ENCODE data around the gene HEMGN.

DNA sequence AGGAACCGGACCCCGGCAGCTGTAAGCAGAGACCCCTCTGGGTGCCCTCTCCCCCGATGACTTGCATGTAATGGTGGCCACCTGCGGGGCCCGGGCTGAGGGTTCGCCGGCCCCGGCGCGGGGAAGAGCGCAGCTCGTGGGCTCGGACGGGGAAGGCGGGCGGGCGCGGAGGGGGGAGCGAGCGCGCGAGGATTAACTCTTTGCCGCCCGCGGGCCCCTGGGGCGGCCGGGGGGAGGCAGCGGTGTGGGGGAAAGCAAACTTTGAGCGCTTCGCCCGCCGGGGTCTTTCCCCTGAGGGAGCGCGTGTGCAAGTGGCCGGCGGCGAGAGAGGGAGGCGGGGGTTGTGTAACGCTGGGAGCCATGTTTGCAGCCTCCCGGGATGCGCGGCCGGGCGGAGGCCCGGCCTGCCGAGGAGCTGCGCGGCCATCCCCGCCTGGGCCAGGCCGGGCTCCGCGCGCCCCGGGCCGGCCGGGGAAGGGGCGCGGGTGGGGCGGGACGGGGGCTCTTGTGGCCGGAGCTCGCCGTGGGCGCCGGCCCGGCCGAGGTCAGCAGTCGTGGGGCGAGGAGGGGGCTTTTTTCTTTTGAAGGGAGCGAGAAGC lies 45.7 kb upstream of the HEMGN start:
- TF ChIP-seq POLR2A (IDR thresholded peaks at IDR 0.05) = no peak
- TF ChIP-seq, protein P1, sequence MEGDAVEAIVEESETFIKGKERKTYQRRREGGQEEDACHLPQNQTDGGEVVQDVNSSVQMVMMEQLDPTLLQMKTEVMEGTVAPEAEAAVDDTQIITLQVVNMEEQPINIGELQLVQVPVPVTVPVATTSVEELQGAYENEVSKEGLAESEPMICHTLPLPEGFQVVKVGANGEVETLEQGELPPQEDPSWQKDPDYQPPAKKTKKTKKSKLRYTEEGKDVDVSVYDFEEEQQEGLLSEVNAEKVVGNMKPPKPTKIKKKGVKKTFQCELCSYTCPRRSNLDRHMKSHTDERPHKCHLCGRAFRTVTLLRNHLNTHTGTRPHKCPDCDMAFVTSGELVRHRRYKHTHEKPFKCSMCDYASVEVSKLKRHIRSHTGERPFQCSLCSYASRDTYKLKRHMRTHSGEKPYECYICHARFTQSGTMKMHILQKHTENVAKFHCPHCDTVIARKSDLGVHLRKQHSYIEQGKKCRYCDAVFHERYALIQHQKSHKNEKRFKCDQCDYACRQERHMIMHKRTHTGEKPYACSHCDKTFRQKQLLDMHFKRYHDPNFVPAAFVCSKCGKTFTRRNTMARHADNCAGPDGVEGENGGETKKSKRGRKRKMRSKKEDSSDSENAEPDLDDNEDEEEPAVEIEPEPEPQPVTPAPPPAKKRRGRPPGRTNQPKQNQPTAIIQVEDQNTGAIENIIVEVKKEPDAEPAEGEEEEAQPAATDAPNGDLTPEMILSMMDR (IDR thresholded peaks at IDR 0.05) = no peak
